OCI-LY7 (cell line): Measurements from ENCODE around the gene RBM15.

Experiments
- EZH2phosphoT487 ChIP-seq: fragments of 200-600 bp; sonication (generic); IDR thresholded peaks from 2 replicates; pipeline ENCODE4 v1.6.1; 2018; ENCODE audit warnings: low read depth, borderline replicate concordance, mild to moderate bottlenecking, mixed run types, antibody characterized with exemption, low read length, moderate library complexity, mixed read lengths
- TF ChIP-seq, protein P1 (sequence below): fragments of 200-600 bp; sonication (generic); conservative IDR thresholded peaks from 2 replicates; pipeline ENCODE4 v1.5.1; 2014; ENCODE audit warnings: mild to moderate bottlenecking, antibody characterized with exemption, low read length, moderate library complexity, mixed read lengths

DNA sequence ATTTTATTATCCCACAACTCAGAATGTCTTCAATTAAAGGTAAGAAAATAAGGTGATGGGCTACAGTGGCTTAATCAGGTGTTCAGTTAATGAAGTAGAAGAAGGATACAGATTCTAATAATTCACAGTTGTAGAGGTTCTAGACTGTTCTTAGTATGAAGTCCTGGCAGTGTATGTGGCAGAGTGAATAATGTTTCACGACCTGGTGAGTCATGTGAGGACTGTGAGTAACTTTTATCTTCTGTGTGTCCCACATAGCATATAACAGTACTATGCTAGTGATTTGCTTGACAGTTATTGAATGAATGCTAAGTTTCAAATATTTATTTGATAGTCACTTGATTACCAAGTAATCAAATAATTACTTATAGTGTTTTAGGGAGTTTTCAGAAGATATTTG lies 31.6 kb downstream of the RBM15 start:
- TF ChIP-seq, protein P1, sequence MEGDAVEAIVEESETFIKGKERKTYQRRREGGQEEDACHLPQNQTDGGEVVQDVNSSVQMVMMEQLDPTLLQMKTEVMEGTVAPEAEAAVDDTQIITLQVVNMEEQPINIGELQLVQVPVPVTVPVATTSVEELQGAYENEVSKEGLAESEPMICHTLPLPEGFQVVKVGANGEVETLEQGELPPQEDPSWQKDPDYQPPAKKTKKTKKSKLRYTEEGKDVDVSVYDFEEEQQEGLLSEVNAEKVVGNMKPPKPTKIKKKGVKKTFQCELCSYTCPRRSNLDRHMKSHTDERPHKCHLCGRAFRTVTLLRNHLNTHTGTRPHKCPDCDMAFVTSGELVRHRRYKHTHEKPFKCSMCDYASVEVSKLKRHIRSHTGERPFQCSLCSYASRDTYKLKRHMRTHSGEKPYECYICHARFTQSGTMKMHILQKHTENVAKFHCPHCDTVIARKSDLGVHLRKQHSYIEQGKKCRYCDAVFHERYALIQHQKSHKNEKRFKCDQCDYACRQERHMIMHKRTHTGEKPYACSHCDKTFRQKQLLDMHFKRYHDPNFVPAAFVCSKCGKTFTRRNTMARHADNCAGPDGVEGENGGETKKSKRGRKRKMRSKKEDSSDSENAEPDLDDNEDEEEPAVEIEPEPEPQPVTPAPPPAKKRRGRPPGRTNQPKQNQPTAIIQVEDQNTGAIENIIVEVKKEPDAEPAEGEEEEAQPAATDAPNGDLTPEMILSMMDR: no peak
- no peak for TF ChIP-seq EZH2phosphoT487
